Measurements from ENCODE around the gene CRIP3. TPM values are rescaled to one million over a fixed set of nuclear protein-coding genes. Genes with fewer than 3 reads are reported as not detected.

The CRIP3 gene
- total RNA-seq, 1 donor from 2014 or later: 1.1 TPM

Small RNAs within 50 kb of the gene (small RNA-seq; reads per million reads assigned to genes)
- gene RPL12P47 (ENCODE audit: low replicate concordance): not detected

Other genes with a start within 250 kb of the CRIP3 start
- 17.3 TPM for gene MRPL2, start 249.4 kb downstream of the CRIP3 start, total RNA-seq
- gene KLC4, start 249.2 kb downstream of the CRIP3 start, total RNA-seq: 15.6 TPM
- gene PTK7, start 232.5 kb downstream of the CRIP3 start, total RNA-seq: 121 TPM
- gene SRF, start 137.6 kb downstream of the CRIP3 start, total RNA-seq: 12.5 TPM
- gene CUL9, start 126.6 kb downstream of the CRIP3 start, total RNA-seq: 18.8 TPM
- gene DNPH1, start 79.3 kb downstream of the CRIP3 start, total RNA-seq: 26.3 TPM
- gene TTBK1, start 65.3 kb downstream of the CRIP3 start, total RNA-seq: 0.10 TPM
- not detected for gene SLC22A7, start 10.6 kb downstream of the CRIP3 start, total RNA-seq
- 10.3 TPM for gene ZNF318, start 60.8 kb upstream of the CRIP3 start, total RNA-seq
- gene ABCC10, start 118.7 kb upstream of the CRIP3 start, total RNA-seq: 9.6 TPM
- 2.7 TPM for gene DLK2, start 146.7 kb upstream of the CRIP3 start, total RNA-seq
- gene TJAP1, start 168.7 kb upstream of the CRIP3 start, total RNA-seq: 11.8 TPM
- 0.20 TPM for gene LRRC73, start 201.5 kb upstream of the CRIP3 start, total RNA-seq
- gene YIPF3, start 208.1 kb upstream of the CRIP3 start, total RNA-seq: 49.7 TPM
- gene POLR1C, start 208.3 kb upstream of the CRIP3 start, total RNA-seq: 23.5 TPM

Data from skin of body (tissue), 2 donors.